D721Med (cell line): Measurements from ENCODE around the gene KCNJ16.

Source experiments
- DNase-seq: peaks from one replicate; pipeline ENCODE4 v3.0.0; 2011; ENCODE audit warnings: low spot score; ENCODE audit not compliant: insufficient read length
- FAIRE-seq: peaks from 2 replicates; lab custom pipeline; 2011; peaks lifted over from hg19 to GRCh38; lab: Jason Lieb, UNC
- TF ChIP-seq, protein P1 (sequence below): IDR thresholded peaks from 2 replicates; pipeline ENCODE4 v1.5.1; 2012; ENCODE audit warnings: mild to moderate bottlenecking, control low read depth; ENCODE audit not compliant: insufficient read depth; ENCODE audit errors: missing control alignments

Gene KCNJ16

DNA sequence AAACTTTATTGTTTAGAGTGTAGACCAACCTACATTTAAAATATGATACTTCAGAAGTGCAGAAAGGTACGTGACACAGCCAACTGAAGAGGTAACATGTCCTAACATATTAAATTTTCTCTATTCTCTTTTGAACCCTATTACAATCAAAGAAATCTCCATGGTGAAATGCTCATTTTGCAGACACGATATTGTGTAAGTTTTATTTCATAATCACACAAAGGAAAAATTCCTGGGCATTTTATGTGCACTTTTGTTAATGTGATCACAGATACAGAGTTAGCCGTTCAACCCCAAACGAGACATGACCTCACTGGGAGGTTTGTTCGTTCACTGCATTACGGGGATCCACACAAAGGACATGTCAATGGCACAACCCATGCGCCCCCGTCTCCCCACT is 21.8 kb downstream of the KCNJ16 start:
- DNase-seq (no peak), FAIRE-seq (no peak)
- TF ChIP-seq, protein P1, sequence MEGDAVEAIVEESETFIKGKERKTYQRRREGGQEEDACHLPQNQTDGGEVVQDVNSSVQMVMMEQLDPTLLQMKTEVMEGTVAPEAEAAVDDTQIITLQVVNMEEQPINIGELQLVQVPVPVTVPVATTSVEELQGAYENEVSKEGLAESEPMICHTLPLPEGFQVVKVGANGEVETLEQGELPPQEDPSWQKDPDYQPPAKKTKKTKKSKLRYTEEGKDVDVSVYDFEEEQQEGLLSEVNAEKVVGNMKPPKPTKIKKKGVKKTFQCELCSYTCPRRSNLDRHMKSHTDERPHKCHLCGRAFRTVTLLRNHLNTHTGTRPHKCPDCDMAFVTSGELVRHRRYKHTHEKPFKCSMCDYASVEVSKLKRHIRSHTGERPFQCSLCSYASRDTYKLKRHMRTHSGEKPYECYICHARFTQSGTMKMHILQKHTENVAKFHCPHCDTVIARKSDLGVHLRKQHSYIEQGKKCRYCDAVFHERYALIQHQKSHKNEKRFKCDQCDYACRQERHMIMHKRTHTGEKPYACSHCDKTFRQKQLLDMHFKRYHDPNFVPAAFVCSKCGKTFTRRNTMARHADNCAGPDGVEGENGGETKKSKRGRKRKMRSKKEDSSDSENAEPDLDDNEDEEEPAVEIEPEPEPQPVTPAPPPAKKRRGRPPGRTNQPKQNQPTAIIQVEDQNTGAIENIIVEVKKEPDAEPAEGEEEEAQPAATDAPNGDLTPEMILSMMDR = no peak

DNA sequence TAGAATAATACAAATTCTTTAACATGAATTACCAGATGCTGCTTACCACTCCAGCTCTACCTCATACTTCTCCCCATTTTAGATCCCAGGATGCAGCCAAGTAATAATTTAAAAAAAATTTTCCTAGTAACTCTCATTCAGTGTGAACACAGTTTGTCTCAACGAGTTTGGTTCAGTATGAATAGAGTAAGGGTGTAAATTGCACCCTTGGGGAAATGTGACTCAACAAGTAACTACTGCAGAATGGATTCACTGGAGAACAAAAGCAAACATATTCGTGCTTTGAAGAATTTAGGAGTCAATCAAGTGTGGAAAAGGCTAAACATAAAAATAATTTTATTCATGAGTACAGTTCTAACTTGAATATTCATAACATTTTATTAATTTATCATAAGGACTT is 23.0 kb downstream of the KCNJ16 start:
- TF ChIP-seq, protein P1 = no peak
- FAIRE-seq = no peak

DNA sequence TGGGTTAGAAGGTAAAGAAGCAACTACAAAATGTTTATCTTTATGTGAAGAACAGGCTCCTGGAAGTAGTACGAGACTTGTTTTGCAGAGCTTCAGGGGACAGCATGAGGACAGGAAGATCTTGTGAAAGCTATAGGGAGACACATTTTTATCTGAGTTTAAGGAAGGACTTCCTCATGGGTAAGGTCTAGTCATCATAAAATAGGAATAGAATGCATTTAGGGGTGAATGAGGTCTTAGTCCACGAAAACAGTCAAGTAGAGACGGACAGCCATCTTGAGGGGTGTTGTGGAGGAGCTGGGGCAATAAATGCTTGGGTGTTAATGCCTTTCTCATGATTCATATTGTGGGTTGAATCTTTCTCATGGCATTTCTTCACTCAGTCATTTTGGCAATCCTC is 24.3 kb downstream of the KCNJ16 start:
- TF ChIP-seq, protein P1 = no peak
- DNase-seq (no peak), FAIRE-seq (no peak)

More for the DNA sequence above, 23.0 kb downstream of the KCNJ16 start:
- DNase-seq = no peak

GRCh38 chr17:70099884-70100283 is 24.9 kb downstream of the KCNJ16 start:
- TF ChIP-seq, protein P1 = no peak
- DNase-seq (no peak), FAIRE-seq (no peak)

DNA sequence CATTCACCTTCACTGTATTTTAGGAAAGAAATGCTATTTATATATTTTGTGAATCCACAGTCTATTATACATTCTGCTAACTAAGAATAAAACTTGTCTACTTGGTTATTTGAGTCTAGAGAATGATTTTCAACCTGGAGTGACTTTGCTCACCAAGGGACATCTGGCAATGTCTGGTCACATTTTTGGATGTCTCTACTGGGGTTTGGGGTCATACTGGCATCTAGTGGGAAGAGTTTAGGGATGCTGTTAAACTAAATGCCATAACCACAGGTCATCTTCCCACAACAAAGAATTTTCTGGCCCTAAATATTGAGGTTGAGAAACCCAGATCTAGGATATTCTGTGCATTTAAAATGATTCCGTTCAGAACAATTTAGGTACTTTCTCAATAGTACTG is 26.0 kb downstream of the KCNJ16 start:
- TF ChIP-seq, protein P1 = peak; percentile 15
- no peak for FAIRE-seq
- DNase-seq = no peak

GRCh38 chr17:70102531-70102930 is 27.5 kb downstream of the KCNJ16 start:
- TF ChIP-seq, protein P1 = no peak
- FAIRE-seq (no peak), DNase-seq (no peak)

- no peak for DNase-seq
- no peak for FAIRE-seq
- TF ChIP-seq, protein P1 = no peak
Measured at GRCh38 chr17:70104791-70105523, 29.9 kb downstream of the KCNJ16 start.
